GM19372 (cell line): Measurements from ENCODE around the gene MRC2.

Experiments
- ATAC-seq: cut with Tn5 transposase; IDR thresholded peaks from one replicate; pipeline ENCODE4 v1.9.1; 2021; ENCODE audit warnings: mild to moderate bottlenecking, low read depth, moderate library complexity; ENCODE audit not compliant: unreplicated experiment

Gene MRC2

DNA sequence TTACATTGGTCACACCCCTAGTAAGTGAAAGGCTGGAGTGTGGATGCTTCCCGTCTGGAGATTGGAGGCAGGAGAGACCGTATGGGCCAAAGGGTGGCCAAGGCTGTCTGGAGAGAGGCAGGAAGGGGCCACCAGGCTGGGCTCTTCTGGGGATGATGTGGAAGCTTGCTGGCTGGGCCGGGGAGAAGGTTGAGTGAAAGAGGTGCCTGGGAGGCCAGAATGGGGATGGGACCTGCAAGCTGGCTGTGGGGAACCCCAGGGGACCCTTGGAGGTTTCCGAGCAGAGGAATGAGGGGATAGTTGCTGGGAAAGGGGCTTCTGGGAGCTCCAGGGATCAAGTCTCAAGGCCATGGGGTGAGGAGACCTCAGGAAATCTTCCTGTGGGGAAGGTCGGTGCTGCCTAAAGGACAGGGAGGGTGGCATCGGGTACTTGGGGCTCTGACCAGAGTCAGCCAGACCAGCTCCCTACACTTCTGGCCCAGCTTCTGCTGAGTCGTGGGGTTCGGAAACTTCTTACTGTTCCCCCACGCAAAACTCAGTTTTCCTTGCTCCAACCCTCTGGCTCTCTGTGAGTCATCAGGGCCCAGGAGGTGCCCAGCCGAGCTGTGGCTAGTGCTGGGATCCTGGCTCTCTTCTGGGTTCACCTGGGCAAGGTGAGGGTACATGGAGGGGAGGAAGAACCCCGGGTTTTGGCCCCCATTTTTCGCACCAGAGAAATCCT, 3.1 kb downstream of the MRC2 start:
- no peak for ATAC-seq

DNA sequence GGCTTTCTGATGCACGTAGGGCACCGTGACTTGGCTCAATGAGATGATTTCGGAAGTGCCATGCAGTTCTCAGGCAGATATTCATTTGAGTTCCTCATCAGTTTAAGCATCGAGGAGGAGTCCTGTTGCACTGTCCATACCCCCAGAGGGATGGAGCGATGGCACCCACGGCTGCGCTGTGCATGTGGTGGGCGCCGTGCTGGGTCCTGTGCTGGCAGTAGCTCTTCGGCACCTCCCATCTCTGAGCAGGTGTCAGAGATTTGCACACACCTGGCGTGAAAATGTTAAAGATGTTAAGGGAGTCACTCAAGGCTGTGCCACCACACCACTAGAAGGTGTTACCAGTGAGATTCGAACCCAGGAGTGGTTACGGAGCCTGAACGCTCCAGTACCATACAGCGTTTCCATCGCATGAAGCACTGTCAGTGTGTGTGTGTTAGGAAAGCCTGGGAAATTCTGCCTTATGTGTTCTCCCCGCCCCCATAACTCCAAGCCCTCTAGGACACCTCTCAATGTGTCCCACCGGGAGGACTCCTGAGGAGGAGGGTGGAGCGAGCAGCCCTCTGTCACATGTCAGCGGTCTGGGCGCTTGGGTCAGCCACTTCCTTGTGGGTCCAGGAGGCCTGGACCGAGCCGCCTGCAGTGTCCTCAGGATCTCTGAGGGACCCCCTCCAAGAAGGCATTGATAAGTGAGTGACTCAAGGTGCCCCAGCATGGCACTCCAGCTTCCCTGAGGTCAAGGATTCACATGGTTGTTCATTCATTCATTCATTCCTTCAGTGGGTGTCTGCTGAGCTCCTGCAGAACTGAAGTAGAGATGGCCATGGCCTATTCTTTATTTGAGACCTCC, 3.8 kb downstream of the MRC2 start:
- no peak for ATAC-seq

DNA sequence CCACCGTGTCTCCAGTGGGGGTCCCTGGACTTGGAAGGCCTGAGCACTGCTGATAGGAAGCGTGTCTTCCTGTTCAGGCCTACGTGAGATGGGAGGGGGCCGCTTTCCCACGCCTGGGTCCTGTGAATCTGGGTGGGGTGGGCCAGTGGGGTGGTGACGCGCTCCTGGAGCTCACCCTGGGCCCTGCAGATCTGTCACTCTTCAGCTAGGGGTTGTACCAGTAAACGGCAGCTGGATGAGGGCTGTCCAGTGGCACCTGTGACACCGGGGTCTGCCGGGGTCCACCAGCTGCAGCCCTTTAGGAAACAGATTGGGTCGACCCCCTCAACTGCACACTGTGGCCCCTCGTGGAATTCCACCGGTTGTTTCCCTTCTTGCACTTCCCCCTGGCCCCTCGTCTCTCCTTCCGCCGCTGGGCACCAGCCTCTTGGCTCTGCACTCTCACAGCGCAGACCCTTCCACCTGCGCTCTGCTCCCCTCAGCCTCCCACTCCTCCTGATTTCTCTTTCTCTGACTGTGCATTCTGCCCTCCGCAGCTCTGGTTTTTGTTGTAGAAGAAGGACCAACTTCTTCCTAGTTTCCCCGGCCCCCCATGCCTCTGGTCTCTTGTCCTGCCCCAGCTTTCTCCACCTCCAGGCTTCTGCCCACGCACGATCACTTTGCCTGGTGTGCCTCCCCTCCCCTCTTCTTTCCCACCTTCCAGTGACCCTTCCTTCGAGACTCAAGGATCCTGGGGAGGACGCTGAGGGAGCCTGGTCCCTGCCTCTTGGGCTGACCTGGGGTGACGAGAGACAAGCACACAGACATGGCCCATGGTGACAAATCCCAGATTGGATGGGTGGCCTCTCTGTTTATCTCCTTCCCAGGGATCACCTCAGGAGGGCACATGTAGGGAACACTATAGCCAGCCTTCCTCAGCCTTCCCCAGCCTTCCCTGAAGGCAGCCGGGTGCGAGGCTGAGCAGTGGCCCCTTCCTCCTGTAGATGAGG, 4.8 kb downstream of the MRC2 start:
- no peak for ATAC-seq

DNA sequence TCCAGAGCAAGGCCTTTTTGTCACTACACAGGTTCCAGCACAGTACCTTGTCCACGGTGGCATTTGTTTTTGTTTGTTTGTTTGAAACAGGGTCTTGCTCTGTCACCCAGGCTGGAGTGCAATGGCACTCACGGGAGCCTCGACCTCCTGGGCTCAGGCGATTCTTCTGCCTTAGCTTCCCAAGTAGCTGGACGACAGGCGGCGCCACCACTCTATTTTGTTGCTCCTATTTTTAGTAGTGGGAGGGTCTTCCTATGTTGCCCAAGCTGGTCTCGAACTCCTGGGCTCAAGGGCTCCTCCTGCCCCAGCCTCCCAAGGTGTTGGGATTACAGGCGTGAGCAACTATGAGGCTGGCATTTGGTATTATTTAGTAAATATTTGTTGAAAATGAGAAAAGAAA, 10.3 kb downstream of the MRC2 start:
- no peak for ATAC-seq

DNA sequence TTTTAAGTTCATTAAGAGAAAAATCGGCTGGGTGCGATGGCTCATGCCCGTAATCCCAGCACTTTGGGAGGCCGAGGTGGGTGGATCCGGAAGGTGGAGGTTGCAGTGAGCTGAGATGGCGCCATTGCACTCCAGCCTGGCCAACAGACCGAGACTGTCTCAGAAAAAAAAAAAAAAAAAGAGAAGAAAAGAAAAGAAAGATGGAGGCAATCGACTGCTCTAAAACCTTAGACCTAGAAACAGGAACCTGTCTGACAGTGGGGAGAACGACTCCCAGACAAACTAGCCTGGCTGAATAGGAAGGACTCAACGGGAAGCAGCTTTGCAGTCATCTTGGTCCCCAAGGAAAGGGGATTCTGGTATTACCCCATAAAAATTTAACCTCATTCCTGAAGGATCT, 13.7 kb downstream of the MRC2 start:
- ATAC-seq, result no peak

DNA sequence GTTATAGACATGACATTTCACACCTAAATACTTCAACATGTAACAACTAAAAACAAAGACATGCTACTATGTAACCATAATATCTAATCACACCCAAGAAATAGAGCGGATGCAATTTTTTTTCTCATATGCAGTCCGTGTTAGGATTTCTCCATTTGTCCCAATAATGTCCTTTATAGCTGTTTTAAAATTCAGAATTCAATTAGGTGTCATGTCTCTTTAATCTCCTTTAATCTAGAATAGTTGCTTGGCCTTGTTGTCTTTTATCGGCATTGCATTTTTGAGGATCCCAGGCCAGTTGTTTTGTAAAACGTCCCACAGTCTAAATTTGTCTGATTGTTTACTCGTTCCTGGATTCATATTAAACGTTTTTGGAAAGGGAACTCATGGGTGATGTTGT, 14.5 kb downstream of the MRC2 start:
- no peak for ATAC-seq

DNA sequence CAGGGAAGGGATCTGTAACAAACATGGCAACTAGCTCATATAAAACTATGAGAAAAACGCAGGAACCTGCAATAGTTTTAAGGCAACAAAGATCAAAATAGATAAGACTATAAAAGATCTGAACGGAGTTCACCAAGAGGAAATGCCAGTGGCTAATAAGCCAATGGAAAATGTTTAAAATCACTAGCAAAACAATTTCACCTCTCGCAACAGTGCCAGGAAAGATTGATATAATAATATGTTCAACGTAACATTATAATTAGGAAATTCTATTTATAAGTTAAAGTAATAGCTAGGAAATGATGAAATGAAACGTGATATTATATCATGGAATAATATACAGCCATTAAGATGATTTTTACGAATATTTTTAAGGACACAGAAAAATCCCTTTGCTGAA, 16.0 kb downstream of the MRC2 start:
- ATAC-seq, result no peak

DNA sequence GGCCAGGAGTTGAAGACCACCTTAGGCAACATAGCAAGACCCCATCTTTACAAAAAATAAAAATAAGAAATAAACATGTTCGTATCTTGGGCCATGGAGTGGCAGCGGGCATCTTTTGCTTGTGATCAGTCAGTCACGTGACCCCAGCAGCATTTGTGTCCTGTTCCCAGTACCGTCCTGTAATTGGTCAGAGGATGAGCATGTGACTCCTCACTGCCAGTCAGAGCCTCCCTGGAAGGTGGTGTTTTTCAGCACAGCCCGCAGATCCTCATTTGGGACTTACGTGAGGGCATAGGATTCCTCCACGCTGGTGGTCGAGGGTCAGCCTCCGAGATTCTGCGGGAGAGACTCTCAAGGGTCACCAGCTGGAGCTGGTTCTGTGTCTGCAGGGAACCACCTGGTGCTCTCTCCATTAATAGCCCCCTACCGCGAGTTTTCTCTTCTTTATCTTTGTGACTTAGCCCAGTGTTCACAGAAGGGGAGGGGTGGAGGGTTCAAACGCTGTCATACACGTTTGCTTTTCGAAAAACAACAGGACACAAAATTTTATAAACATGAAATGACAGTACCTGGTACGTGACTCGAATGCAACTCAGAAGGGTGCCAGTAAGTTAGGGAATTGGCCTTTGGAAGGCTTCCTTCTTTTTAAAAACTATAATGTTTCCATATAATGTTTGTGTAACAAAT, 17.2 kb downstream of the MRC2 start:
- no peak for ATAC-seq

DNA sequence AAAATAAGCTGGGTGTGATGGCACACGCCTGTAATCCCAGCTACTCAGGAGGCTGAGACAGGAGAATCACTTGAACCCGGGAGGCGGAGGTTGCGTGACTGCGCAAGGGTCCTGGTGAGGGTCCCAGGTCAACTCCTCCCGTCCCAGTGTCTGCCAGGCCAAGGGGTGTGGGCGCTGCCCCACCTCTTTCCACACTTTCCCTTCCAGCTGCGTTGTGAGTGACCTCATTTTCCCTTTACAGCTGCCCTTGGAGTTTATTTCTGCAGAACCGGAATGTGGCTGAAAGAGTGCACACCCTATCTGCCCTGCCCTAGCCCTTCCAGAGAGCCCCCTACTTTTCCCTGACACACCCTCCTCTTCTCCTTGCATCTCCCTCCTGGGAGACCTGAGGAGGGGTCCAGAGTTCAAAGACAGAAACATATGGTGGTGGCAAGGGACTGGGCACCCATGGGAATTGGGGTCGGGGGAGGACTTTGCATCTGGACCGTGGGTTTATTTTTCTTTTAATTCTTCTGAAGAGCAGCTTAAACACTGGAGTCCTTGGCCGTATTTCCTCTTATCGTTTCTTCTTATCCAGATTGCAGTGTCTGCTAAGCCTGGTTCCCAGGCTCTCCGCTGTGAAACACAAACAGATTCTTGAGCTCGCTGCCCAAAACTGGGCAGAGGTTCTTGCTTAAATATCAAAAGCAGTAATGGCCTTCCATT, 20.9 kb downstream of the MRC2 start:
- ATAC-seq, result no peak

DNA sequence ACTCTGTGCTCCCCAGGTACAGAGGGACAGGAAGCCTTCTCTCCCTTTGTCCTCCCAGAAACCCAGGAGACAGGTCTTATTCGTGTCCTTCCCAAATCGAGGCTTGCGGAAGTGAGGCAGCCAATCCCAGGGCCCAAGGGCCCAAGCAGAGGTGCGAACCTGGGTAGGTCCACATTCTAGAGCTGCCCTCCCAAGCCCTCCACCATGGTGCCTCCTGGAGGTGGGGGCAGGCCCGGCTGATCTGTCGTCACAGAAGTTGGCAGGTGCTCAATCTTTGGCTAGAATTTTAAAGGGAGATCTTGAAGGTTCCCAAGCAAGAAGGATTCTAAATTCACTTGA, 21.5 kb downstream of the MRC2 start:
- ATAC-seq, result no peak

DNA sequence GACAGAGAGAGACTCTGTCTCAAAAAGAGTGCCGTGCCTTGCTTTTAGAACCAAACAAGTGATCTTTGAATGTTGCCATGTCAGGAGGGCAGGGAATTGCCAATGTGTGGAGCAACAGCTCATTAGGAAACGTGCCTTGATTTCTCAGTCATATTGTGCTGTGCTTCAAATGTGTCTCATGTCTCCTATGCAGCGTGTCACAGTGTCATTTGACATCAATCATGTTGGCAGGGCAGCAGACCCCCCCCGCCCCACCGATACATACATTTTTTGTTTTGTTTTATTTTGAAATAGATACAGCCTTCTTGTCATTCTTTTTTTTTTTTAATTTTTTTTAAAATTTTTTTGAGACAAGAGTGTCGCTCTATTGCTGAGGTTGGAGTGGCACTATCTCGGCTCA, 22.1 kb downstream of the MRC2 start:
- no peak for ATAC-seq

DNA sequence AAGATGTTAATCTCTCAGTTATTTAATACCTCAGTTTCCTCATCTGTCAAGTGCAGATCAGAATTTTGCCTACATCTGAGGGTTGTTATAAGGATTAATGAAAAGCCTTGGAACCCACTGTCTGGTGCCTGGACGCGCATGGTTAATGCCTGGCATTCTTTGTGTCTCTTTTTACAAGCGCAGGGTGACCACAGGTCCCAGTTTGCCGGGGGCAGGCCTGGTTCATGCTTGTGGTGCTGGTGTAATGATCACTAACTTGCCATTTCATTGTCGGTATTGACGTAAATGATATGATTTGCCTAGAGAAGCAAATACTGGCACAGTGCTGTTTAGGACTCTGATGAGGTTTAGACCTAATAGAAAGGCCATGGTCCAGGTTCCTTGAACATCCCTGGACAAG, 23.1 kb downstream of the MRC2 start:
- ATAC-seq, result no peak

DNA sequence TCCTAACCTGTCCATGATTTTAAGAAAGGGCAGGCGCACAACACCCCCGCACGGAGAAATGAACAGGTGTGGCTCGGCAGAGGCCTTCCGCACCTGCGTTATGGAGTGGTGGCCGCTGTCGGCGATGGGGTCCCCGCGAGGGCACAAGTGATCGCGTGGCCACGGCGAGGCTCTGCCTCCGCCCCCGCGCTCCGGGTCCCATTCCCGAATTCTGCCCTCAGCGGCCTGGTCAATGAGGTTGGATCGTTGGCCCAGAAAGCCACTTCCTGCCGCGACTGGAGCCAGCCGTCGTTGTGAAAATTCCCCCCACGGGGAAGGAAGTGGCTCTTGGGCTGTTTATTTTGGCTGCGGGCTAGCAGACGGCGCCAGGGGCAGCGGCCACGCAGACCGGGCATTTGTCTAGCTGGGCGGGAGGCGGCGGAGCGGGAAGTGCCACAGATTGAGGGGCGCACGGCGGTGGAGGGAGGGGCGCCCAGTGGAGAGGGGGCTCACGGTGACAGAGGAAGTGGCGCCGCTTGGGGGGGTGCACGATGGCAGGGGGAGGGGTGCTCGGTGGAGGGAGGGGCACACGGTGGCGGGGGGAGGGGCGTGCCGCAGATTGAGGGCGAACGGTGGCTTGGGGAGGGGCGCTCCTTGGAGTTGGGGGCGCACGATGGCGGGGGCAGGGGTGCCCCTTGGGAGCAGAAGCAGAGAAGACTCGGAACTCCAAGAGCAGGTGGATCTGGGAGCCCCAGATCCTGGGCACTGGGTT, 25.0 kb downstream of the MRC2 start:
- no peak for ATAC-seq

DNA sequence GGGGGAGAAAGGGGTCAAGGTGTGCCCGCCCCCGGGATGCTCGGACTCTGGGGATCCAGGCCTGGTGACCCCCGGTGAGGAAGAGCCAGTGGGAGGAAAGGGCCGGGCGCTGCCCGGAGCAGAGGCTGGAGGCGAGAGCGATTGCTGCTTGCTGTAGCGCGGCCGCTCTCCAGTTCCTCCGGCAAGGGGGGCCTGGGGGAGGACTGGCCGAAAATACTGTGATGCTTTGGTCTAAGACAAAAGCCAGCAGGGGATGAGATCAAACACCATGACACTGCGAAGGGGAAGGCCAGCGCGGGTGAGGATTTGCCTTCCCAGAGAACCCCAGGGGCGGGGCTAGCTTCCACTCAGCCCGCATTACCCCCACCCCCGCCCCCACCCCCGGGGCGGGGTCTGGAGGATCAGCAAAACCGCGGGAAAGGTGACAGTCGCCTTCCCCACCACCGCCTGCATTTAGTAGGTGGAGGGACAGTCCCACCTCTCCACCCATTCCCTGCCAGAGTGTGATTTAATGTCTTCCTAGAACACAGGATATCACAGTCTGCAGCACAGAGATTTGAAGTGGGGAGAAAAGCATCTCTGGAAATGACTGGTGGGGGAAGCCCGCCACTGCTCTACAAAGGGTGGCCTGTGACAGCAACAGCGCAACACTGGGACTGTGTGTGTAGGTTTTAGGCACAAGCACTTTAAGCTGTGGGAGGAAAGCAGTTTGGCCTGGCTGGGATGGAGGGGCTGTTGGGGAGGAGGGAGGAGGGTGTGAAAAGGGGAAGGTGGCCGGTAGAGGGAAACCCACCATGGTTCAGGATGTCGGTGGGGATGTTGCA, 25.7 kb downstream of the MRC2 start:
- ATAC-seq, result peak; percentile 76

DNA sequence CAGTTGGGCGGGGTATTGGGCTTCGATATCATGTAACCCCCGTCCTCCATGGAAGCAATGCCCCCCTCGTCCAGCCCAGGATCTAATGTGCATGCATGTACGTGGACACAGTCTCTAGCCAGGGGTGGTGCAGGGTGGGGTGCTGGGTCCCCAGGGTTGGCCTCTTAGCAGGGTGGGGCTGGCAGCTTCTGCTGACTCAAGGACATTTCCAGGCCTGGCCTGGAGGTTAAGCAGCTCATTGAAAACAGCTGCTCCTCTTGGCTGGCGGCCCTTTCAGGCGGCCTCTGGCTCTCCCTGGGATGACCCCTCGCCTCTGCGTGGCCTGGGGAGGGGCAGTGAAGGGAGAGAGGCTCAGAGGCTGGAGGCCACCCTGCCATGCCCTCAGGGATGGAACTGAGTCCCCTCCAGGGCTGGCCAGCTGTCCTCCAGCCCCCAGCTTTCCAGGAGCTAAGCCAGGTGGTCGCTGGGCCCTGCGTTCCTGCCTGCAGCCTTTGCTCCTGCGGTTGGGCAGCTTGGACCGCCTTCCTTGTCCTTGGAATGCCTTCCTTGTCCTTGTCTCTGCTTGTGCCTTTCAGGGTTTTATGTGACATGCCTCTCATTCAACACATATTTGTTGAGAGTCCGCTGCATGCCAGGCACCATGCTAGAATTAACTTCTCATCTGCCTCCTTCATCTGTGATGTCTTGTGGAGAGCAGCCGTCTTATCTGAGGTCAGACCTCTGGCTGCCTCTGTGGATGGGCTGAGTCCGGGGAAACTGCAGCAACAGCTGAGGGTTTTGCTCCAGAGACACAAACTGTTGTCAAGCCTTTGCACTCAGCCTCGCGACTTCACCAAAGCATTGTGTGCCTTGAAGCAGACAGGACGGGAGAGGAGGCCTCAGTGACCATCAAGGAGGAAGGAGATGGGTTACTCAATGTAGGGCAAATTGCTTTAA, 26.6 kb downstream of the MRC2 start:
- ATAC-seq, result no peak

DNA sequence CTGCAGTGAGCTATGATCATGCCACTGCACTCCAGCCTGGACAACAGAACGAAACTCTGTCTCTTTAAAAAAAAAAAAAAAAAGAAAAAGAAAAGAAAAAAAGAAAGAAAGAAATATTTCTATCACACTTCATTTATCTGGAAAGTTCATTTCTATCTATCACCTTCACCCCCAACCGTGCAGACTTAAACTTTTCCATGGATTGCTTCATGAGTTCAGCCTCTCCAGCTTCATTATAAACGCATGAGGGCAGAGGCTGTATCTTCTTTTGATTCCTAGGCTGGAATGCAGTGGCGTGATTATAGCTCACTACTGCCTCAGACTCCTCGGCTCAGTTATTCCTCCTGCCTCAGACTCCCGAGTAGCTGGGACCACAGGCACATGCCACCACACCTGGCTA, 28.2 kb downstream of the MRC2 start:
- ATAC-seq, result no peak

DNA sequence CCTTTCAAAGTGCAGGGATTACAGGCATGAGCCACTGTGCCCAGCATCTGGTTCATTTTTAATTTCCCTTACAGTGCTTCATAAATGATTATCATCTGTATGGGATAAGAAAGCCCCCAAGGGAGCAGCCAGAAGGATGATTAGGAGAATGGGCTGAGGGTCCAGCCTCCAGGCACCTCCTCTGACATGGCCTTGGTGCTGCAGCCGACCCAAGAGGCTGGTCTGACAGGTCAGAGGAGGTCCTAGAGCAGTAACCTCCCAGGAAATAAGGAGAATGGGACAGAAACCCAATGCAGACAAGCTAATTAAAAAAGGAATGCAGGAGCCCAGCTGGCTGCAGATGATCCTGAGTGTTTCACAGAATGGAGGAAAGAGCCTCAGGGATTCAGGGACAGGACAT, 29.0 kb downstream of the MRC2 start:
- no peak for ATAC-seq
